Suprapubic skin (tissue), 4 donors: ENCODE results near the gene DR1.
A peak's percentile ranks its signal among the peaks of the same experiment; 100 is the strongest.

Experiments used
- POLR2A ChIP-seq, 2 donors: fragments of 450-650 bp; IDR thresholded peaks; one replicate each; pipeline ENCODE4 v1.6.1; 2017; ENCODE audit warnings: antibody characterized with exemption in 2 of 2, mild to moderate bottlenecking in 2 of 2, moderate library complexity in 2 of 2
- POLR2AphosphoS5 ChIP-seq, 3 donors: sonication (generic); formaldehyde crosslinking; IDR thresholded peaks; one replicate each; pipeline ENCODE4 v1.6.1; 2017; ENCODE audit warnings: antibody characterized with exemption in 3 of 3
- TF ChIP-seq, protein P1 (sequence below), 2 donors: fragments of 200-600 bp in 1 of 2; fragments of 450-650 bp in 1 of 2; sonication (generic) in 1 of 2; IDR thresholded peaks; one replicate each; pipeline ENCODE4 v1.5.1; 2016 to 2019; ENCODE audit warnings: antibody characterized with exemption in 2 of 2, mild to moderate bottlenecking in 1 of 2, moderate library complexity in 1 of 2

DNA sequence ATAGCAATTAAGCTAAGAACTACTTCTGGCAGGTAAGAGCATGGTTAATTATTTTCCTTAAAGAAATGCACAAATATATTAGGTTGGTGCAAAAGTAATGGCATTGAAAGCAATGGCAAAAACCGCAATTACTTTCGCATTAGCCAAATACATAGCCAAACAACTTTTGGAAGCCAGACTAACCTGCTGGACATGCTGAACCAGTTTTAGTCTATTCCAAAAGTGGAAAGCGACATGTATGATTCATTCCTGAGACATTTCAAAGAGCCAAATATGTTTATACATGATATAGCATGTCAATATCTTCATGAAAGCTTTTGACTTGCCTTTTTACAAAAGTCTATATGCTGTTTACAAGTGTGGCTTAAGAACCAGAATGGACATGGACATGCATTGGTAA is 23.4 kb upstream of the DR1 start:
- TF ChIP-seq, protein P1, sequence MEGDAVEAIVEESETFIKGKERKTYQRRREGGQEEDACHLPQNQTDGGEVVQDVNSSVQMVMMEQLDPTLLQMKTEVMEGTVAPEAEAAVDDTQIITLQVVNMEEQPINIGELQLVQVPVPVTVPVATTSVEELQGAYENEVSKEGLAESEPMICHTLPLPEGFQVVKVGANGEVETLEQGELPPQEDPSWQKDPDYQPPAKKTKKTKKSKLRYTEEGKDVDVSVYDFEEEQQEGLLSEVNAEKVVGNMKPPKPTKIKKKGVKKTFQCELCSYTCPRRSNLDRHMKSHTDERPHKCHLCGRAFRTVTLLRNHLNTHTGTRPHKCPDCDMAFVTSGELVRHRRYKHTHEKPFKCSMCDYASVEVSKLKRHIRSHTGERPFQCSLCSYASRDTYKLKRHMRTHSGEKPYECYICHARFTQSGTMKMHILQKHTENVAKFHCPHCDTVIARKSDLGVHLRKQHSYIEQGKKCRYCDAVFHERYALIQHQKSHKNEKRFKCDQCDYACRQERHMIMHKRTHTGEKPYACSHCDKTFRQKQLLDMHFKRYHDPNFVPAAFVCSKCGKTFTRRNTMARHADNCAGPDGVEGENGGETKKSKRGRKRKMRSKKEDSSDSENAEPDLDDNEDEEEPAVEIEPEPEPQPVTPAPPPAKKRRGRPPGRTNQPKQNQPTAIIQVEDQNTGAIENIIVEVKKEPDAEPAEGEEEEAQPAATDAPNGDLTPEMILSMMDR (IDR thresholded peaks at IDR 0.05) = no peak
- TF ChIP-seq POLR2A (IDR thresholded peaks at IDR 0.05) (no peak), POLR2AphosphoS5 (IDR thresholded peaks at IDR 0.05) (peak; percentile 83 to 96 (median 91))
